C4-2B (cell line): ENCODE data around the gene CRTC1.

Experiments used
- H3K27ac ChIP-seq: fragments of 450-650 bp; 2 replicates; pipeline ENCODE4 v1.5.1; 2017
- ZFX ChIP-seq: fragments of 450-650 bp; IDR thresholded peaks from 2 replicates; pipeline ENCODE4 v1.6.1; 2017
- TF ChIP-seq, protein P1 (sequence below): fragments of 450-650 bp; conservative IDR thresholded peaks from 2 replicates; pipeline ENCODE4 v1.5.1; 2017; ENCODE audit warnings: mild to moderate bottlenecking

Gene CRTC1

GRCh38 chr19:18683109-18683957, at the start of gene CRTC1:
Gene CRTC1, plus strand, starts transcription at chr19:18683680. Its CDS starts 23 bp downstream, at chr19:18683703.
- TF ChIP-seq, protein P1, sequence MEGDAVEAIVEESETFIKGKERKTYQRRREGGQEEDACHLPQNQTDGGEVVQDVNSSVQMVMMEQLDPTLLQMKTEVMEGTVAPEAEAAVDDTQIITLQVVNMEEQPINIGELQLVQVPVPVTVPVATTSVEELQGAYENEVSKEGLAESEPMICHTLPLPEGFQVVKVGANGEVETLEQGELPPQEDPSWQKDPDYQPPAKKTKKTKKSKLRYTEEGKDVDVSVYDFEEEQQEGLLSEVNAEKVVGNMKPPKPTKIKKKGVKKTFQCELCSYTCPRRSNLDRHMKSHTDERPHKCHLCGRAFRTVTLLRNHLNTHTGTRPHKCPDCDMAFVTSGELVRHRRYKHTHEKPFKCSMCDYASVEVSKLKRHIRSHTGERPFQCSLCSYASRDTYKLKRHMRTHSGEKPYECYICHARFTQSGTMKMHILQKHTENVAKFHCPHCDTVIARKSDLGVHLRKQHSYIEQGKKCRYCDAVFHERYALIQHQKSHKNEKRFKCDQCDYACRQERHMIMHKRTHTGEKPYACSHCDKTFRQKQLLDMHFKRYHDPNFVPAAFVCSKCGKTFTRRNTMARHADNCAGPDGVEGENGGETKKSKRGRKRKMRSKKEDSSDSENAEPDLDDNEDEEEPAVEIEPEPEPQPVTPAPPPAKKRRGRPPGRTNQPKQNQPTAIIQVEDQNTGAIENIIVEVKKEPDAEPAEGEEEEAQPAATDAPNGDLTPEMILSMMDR: no peak
- TF ChIP-seq ZFX: no peak
- peak within 1 kb of the TSS; percentile 81 for H3K27ac ChIP-seq

DNA sequence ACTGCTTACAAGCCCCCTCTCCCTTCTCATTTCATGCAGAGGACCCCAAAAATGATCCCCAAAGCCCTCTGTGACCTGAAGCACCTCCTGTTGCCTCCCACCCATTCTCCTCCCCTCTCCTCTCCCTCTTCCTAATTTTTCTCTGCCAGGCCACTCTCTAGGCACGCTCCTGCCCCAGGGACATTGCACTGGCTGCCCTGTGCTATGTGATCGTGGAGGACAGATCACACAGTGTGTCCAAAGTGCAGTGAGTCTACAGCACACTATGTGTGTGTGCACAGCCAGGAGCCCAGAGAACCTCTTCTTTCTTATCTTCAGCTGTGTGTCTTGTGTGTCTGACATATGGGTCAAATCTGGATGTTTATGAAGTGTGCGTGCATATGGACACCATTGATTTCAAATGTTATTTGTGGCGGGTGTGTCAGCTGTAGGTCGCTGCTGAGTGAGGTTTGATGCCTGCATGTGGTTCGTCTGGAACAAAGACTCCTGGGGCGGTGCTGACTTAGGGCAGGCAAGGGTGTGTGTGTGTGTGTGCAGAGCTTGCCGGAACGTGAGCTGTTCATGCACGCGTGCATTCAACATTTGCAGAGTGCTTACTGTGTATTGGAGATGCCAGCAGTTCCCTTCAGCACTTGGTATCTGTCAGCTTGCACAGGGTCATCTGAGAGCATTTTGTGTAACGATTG, 48.7 kb upstream of the CRTC1 start:
- H3K27ac ChIP-seq: no peak overlapping the region
- no peak for TF ChIP-seq ZFX
- TF ChIP-seq, protein P1: no peak

GRCh38 chr19:18635831-18636182, 47.7 kb upstream of the CRTC1 start:
- peak overlapping the region; percentile 22; the same call in 1 of the 2 replicates for H3K27ac ChIP-seq
- TF ChIP-seq ZFX: no peak
- TF ChIP-seq, protein P1: no peak

GRCh38 chr19:18636183-18636968, 47.1 kb upstream of the CRTC1 start:
- peak overlapping the region; percentile 85 for H3K27ac ChIP-seq
- TF ChIP-seq ZFX: no peak
- TF ChIP-seq, protein P1: no peak

DNA sequence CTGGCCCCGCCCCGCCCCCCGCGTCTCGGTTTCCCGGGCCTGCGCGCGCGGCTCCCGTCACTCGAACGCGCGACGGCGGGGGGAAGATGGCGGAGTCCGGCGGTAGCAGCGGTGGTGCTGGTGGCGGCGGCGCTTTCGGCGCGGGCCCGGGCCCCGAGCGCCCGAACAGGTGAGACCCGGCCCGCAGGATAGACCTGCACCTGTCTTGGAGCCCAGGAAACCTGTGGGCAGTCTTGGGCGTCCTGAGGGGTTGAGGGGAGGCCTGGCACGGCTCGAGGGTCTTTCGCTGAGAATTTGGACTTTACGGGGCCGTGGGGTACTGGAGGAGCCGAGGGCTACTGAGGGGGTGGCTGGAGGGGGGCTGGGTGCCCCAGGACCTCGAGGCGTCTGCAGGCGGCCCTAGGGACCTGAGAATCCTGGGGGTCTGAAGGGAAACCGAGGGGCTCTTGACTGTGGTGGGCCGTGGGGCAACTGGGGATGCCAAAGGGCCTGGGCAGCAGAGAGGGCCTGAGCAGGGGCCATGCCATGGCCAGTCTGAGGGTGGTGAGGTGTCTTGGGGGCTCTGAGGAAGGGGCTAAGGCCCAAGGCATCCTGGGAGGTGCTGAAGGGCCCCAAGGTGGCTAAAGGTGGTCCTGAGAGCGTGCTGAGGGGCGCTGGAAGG, 46.4 kb upstream of the CRTC1 start, which contains the start of gene KLHL26:
Gene KLHL26 (plus strand): TSS at position 60 of the 661 bp plus-strand sequence. CDS start 27 bp downstream, at position 87.
- peak within 1 kb of the TSS; percentile 85 for H3K27ac ChIP-seq
- TF ChIP-seq, protein P1: no peak
- no peak for TF ChIP-seq ZFX

DNA sequence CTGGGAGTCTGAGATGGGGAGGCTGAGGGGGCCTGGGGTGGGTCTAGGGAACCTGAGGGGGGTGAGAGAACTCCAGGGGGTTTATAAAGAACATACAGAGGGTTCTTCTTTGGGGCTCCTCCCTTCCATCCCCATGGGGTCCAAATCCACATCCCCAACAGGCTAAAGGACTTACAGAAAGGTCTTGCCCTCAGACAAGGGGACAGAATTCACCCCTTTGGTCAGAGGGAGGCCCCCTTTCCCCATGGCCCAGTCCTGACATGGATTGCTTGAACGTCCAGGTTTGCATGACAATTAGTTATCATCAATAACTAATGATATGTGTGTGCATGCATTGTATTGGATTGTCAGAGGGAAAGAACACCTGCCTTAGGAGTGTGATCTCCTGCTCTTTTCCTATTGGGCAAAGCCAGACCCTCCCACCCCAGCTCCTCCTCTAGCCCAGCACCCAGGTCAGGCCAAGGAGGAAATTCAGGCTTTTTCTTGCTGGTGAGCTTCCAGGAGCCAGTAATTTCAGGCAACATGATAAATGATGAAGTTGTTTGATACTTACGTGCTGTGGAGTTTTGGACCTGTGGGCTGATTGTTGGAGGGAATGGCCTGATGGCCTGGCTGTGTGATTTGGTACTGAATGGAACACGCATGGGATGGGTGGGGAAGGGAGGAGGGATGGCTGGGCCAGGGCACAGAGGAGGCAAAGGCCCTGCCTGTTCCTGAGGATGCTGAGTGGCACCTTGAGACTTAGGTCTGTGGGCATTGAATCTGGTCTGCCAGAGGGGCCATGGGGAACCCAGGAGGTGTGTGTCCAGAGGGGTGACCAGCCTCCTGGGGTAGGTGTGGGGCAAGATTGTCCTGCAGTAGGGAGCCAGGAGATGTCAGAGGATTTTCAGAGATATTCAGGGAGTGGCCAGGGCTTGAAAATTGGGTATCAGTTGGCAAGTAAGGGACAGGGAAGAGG, 45.5 kb upstream of the CRTC1 start:
- H3K27ac ChIP-seq: peak overlapping the region; percentile 85
- TF ChIP-seq, protein P1: no peak
- no peak for TF ChIP-seq ZFX
